Fibroblast of lung (primary cell): Measurements from ENCODE around the gene CFAP61. TPM values are rescaled to one million over a fixed set of nuclear protein-coding genes. Genes with fewer than 3 reads are reported as not detected.

ENCODE experiments used
- DNase-seq, 2 donors: peaks; one replicate each; pipeline versions ENCODE4 v3.0.0 to v3.0.0-alpha.2; 2010; ENCODE audit warnings: low read depth in 2 of 2
- H2AFZ ChIP-seq: 2 replicates; pipeline ENCODE4 v1.5.1; 2012; ENCODE audit warnings: low read length, control low read depth, inconsistent platforms
- H3K27ac ChIP-seq: 2 replicates; pipeline ENCODE4 v1.5.1; 2011; ENCODE audit warnings: low read length, control low read depth; ENCODE audit not compliant: insufficient read depth
- H3K27me3 ChIP-seq: 2 replicates; pipeline ENCODE4 v1.5.1; 2011; ENCODE audit warnings: mild to moderate bottlenecking, low read length; ENCODE audit not compliant: control insufficient read depth, insufficient read depth
- H3K36me3 ChIP-seq: 2 replicates; pipeline ENCODE4 v1.5.1; 2011; ENCODE audit warnings: low read length; ENCODE audit not compliant: control insufficient read depth, insufficient read depth
- H3K4me1 ChIP-seq: 2 replicates; pipeline ENCODE4 v1.5.1; 2011; ENCODE audit warnings: low read length; ENCODE audit not compliant: control insufficient read depth, insufficient read depth; ENCODE audit errors: extremely low read depth
- H3K4me2 ChIP-seq: 2 replicates; pipeline ENCODE4 v1.5.1; 2011; ENCODE audit warnings: low read length, control low read depth; ENCODE audit not compliant: insufficient read depth; ENCODE audit errors: extremely low read depth
- H3K4me3 ChIP-seq, 4 experiments: fragments of 200-600 bp in 1 of 4; sonication (generic) in 1 of 4; replicated peaks in 1 of 4; 2 replicates each; pipeline ENCODE4 v1.5.1; 2011 to 2016; ENCODE audit warnings: low read length in 4 of 4, low read depth in 3 of 4, mild to moderate bottlenecking in 3 of 4, control low read depth in 2 of 4, inconsistent platforms in 1 of 4, mixed read lengths in 1 of 4; ENCODE audit not compliant: insufficient read depth in 1 of 4; ENCODE audit errors: control extremely low read depth in 1 of 4
- H3K79me2 ChIP-seq: 2 replicates; pipeline ENCODE4 v1.5.1; 2012; ENCODE audit warnings: mild to moderate bottlenecking, low read length, inconsistent platforms; ENCODE audit not compliant: control insufficient read depth, insufficient read depth
- H3K9ac ChIP-seq: 2 replicates; pipeline ENCODE4 v1.5.1; 2011; ENCODE audit warnings: mild to moderate bottlenecking, low read length, control low read depth; ENCODE audit not compliant: insufficient read depth
- H3K9me3 ChIP-seq: 2 replicates; pipeline ENCODE4 v1.5.1; 2012; ENCODE audit warnings: low read depth, low read length; ENCODE audit not compliant: control insufficient read depth, insufficient read depth
- H4K20me1 ChIP-seq: 2 replicates; pipeline ENCODE4 v1.5.1; 2011; ENCODE audit warnings: low read length; ENCODE audit not compliant: control insufficient read depth, insufficient read depth; ENCODE audit errors: extremely low read depth
- CTCF ChIP-seq, 2 donors: IDR thresholded peaks in 1 of 2; conservative IDR thresholded peaks in 1 of 2; 1 replicate in 1 of 2; 2 replicates in 1 of 2; pipeline ENCODE4 v1.5.1; 2011 to 2012; ENCODE audit warnings: low read length in 2 of 2, control low read depth in 1 of 2, inconsistent platforms in 1 of 2, low read depth in 1 of 2, mild to moderate bottlenecking in 1 of 2
- EZH2 ChIP-seq: IDR thresholded peaks from 2 replicates; pipeline ENCODE4 v1.5.1; 2012; ENCODE audit warnings: low read length, control low read depth, mild to moderate bottlenecking; ENCODE audit errors: missing control alignments
- polyA plus RNA-seq, 2 donors: library from polyadenylated mRNA; depleted of rRNA in 1 of 2; stranded (reverse) in 1 of 2; unstranded in 1 of 2; fragments of >200 nt; gene quantifications; 2 replicates each; pipeline ENCODE4 v1.2.1, GENCODE V29; 2011 to 2012; ENCODE audit warnings: missing spikeins in 1 of 2
- total RNA-seq: library from RNA; depleted of rRNA; stranded (reverse); fragments of >200 nt; gene quantifications from 2 replicates; pipeline ENCODE4 v1.2.1, GENCODE V29; 2014

The CFAP61 gene
- total and polyA plus RNA-seq, 2 donors (not counting 1 experiment from before 2014, with no cell fraction given), result not detected

- no peak overlapping the region for H2AFZ ChIP-seq
- no peak overlapping the region for H3K4me2 ChIP-seq
- H3K4me1 ChIP-seq, result no peaks in the 10 kb centered on the region
- no peaks in the 10 kb centered on the region for H3K79me2 ChIP-seq
- DNase-seq, result no peak
- no peaks in the 10 kb centered on the region for H4K20me1 ChIP-seq
- H3K27me3 ChIP-seq, result peaks cover 2% of the 10 kb centered on the region
- H3K9ac ChIP-seq, result no peak overlapping the region
- H3K4me3 ChIP-seq, result no peak overlapping the region
- TF ChIP-seq CTCF (conservative IDR thresholded peaks at IDR 0.05 in 1 of 2, IDR thresholded peaks at IDR 0.05 in 1 of 2; ENCODE audit: low read depth in 1 of 2, low read length in 2 of 2) (no peak), EZH2 (no peak)
- H3K27ac ChIP-seq, result no peak overlapping the region
- H3K9me3 ChIP-seq, result no peaks in the 10 kb centered on the region
- no peaks in the 10 kb centered on the region for H3K36me3 ChIP-seq
These were observed 159.7 kb downstream of the CFAP61 start for GRCh38 chr20:20211988-20212518.

GRCh38 chr20:20212675-20213096, 160.4 kb downstream of the CFAP61 start:
- TF ChIP-seq EZH2 (no peak), CTCF (conservative IDR thresholded peaks at IDR 0.05 in 1 of 2, IDR thresholded peaks at IDR 0.05 in 1 of 2; ENCODE audit: low read depth in 1 of 2, low read length in 2 of 2) (no peak)

GRCh38 chr20:20213526-20214121, 161.3 kb downstream of the CFAP61 start:
- DNase-seq, result no peak
- H3K9ac ChIP-seq, result no peak overlapping the region
- H3K27ac ChIP-seq, result no peak overlapping the region
- no peaks in the 10 kb centered on the region for H3K36me3 ChIP-seq
- H3K9me3 ChIP-seq, result no peaks in the 10 kb centered on the region
- H3K4me3 ChIP-seq, result no peak overlapping the region
- H3K27me3 ChIP-seq, result no peaks in the 10 kb centered on the region
- TF ChIP-seq EZH2 (no peak), CTCF (conservative IDR thresholded peaks at IDR 0.05 in 1 of 2, IDR thresholded peaks at IDR 0.05 in 1 of 2; ENCODE audit: low read depth in 1 of 2, low read length in 2 of 2) (no peak)
- no peak overlapping the region for H2AFZ ChIP-seq
- no peaks in the 10 kb centered on the region for H4K20me1 ChIP-seq
- H3K4me2 ChIP-seq, result no peak overlapping the region
- H3K4me1 ChIP-seq, result no peaks in the 10 kb centered on the region
- no peaks in the 10 kb centered on the region for H3K79me2 ChIP-seq

More at GRCh38 chr20:20212675-20213096, 160.4 kb downstream of the CFAP61 start:
- Histone ChIP-seq H3K4me1 (no peaks in the 10 kb centered on the region), H3K27ac (no peak overlapping the region), H3K9me3 (no peaks in the 10 kb centered on the region), H3K36me3 (no peaks in the 10 kb centered on the region), H3K9ac (no peak overlapping the region), H3K4me3 (no peak overlapping the region), H2AFZ (no peak overlapping the region), H3K4me2 (no peak overlapping the region), H4K20me1 (no peaks in the 10 kb centered on the region), H3K27me3 (no peaks in the 10 kb centered on the region), H3K79me2 (no peaks in the 10 kb centered on the region)
- no peak for DNase-seq
